Measurements from ENCODE around the gene EEF1A2.

EEF1A2 gene

GRCh38 chr20:63494084-63494419 lies 4.8 kb downstream of the EEF1A2 start:
- H3K4me1 Mint-ChIP-seq (ENCODE audit: low read depth): peaks cover 5% of the 10 kb centered on the region
- no peaks in the 10 kb centered on the region for H3K36me3 Mint-ChIP-seq (ENCODE audit: low read depth)
- no peak for DNase-seq
- no peak overlapping the region for H3K27ac Mint-ChIP-seq
- H3K4me3 Mint-ChIP-seq: no peak overlapping the region
- H3K27me3 Mint-ChIP-seq: peaks cover 36% of the 10 kb centered on the region
- no peaks in the 10 kb centered on the region for H3K9me3 Mint-ChIP-seq

GRCh38 chr20:63493563-63494020 lies 5.3 kb downstream of the EEF1A2 start:
- H3K36me3 Mint-ChIP-seq (ENCODE audit: low read depth): no peaks in the 10 kb centered on the region
- peaks cover 5% of the 10 kb centered on the region for H3K4me1 Mint-ChIP-seq (ENCODE audit: low read depth)
- DNase-seq: no peak
- no peaks in the 10 kb centered on the region for H3K9me3 Mint-ChIP-seq
- no peak overlapping the region for H3K4me3 Mint-ChIP-seq
- peaks cover 41% of the 10 kb centered on the region for H3K27me3 Mint-ChIP-seq
- no peak overlapping the region for H3K27ac Mint-ChIP-seq

- no peaks in the 10 kb centered on the region for H3K36me3 Mint-ChIP-seq (ENCODE audit: low read depth)
- H3K27ac Mint-ChIP-seq: no peak overlapping the region
- no peak overlapping the region for H3K4me3 Mint-ChIP-seq
- H3K27me3 Mint-ChIP-seq: peaks cover 38% of the 10 kb centered on the region
- peaks cover 5% of the 10 kb centered on the region for H3K4me1 Mint-ChIP-seq (ENCODE audit: low read depth)
- no peaks in the 10 kb centered on the region for H3K9me3 Mint-ChIP-seq
- no peak for DNase-seq
These were observed 5.9 kb downstream of the EEF1A2 start for GRCh38 chr20:63492982-63493381.

- Mint-ChIP-seq H3K27me3 (peaks cover 35% of the 10 kb centered on the region), H3K9me3 (no peaks in the 10 kb centered on the region), H3K27ac (no peak overlapping the region), H3K4me3 (no peak overlapping the region), H3K4me1 (ENCODE audit: low read depth) (peaks cover 5% of the 10 kb centered on the region), H3K36me3 (ENCODE audit: low read depth) (no peaks in the 10 kb centered on the region)
- DNase-seq: no peak
These were observed 6.4 kb downstream of the EEF1A2 start for GRCh38 chr20:63492518-63492917.

- Mint-ChIP-seq H3K4me1 (ENCODE audit: low read depth) (peaks cover 2% of the 10 kb centered on the region), H3K27ac (no peak overlapping the region), H3K9me3 (no peaks in the 10 kb centered on the region), H3K4me3 (no peak overlapping the region), H3K27me3 (peaks cover 32% of the 10 kb centered on the region), H3K36me3 (ENCODE audit: low read depth) (no peaks in the 10 kb centered on the region)
- DNase-seq: no peak
These were observed 7.2 kb downstream of the EEF1A2 start for GRCh38 chr20:63491635-63492230.

GRCh38 chr20:63491078-63491477 lies 7.8 kb downstream of the EEF1A2 start:
- no peaks in the 10 kb centered on the region for H3K4me1 Mint-ChIP-seq (ENCODE audit: low read depth)
- H3K36me3 Mint-ChIP-seq (ENCODE audit: low read depth): no peaks in the 10 kb centered on the region
- H3K27ac Mint-ChIP-seq: no peak overlapping the region
- H3K27me3 Mint-ChIP-seq: peaks cover 29% of the 10 kb centered on the region
- no peaks in the 10 kb centered on the region for H3K9me3 Mint-ChIP-seq
- no peak overlapping the region for H3K4me3 Mint-ChIP-seq
- no peak for DNase-seq

GRCh38 chr20:63490416-63490815 lies 8.5 kb downstream of the EEF1A2 start:
- no peak for DNase-seq
- no peaks in the 10 kb centered on the region for H3K4me1 Mint-ChIP-seq (ENCODE audit: low read depth)
- no peaks in the 10 kb centered on the region for H3K36me3 Mint-ChIP-seq (ENCODE audit: low read depth)
- H3K9me3 Mint-ChIP-seq: no peaks in the 10 kb centered on the region
- peaks cover 31% of the 10 kb centered on the region for H3K27me3 Mint-ChIP-seq
- H3K27ac Mint-ChIP-seq: no peak overlapping the region
- H3K4me3 Mint-ChIP-seq: no peak overlapping the region

- Mint-ChIP-seq H3K27me3 (peaks cover 35% of the 10 kb centered on the region), H3K27ac (no peak overlapping the region), H3K4me1 (ENCODE audit: low read depth) (no peaks in the 10 kb centered on the region), H3K9me3 (no peaks in the 10 kb centered on the region), H3K36me3 (ENCODE audit: low read depth) (no peaks in the 10 kb centered on the region), H3K4me3 (no peak overlapping the region)
- no peak for DNase-seq
These were observed 10.3 kb downstream of the EEF1A2 start for GRCh38 chr20:63488315-63489251.

- H3K4me3 Mint-ChIP-seq: no peak overlapping the region
- DNase-seq: no peak
- no peaks in the 10 kb centered on the region for H3K9me3 Mint-ChIP-seq
- no peak overlapping the region for H3K27ac Mint-ChIP-seq
- peaks cover 39% of the 10 kb centered on the region for H3K27me3 Mint-ChIP-seq
- H3K36me3 Mint-ChIP-seq (ENCODE audit: low read depth): no peaks in the 10 kb centered on the region
- peaks cover 2% of the 10 kb centered on the region for H3K4me1 Mint-ChIP-seq (ENCODE audit: low read depth)
These were observed 11.1 kb downstream of the EEF1A2 start for GRCh38 chr20:63487781-63488241.

GRCh38 chr20:63487116-63487764 lies 11.6 kb downstream of the EEF1A2 start:
- peaks cover 2% of the 10 kb centered on the region for H3K4me1 Mint-ChIP-seq (ENCODE audit: low read depth)
- H3K4me3 Mint-ChIP-seq: no peak overlapping the region
- H3K27ac Mint-ChIP-seq: no peak overlapping the region
- no peaks in the 10 kb centered on the region for H3K36me3 Mint-ChIP-seq (ENCODE audit: low read depth)
- peaks cover 45% of the 10 kb centered on the region for H3K27me3 Mint-ChIP-seq
- H3K9me3 Mint-ChIP-seq: no peaks in the 10 kb centered on the region
- DNase-seq: no peak

- no peaks in the 10 kb centered on the region for H3K9me3 Mint-ChIP-seq
- no peaks in the 10 kb centered on the region for H3K36me3 Mint-ChIP-seq (ENCODE audit: low read depth)
- peaks cover 2% of the 10 kb centered on the region for H3K4me1 Mint-ChIP-seq (ENCODE audit: low read depth)
- DNase-seq: no peak
- H3K4me3 Mint-ChIP-seq: no peak overlapping the region
- H3K27ac Mint-ChIP-seq: no peak overlapping the region
- peaks cover 52% of the 10 kb centered on the region for H3K27me3 Mint-ChIP-seq
These were observed 12.5 kb downstream of the EEF1A2 start for GRCh38 chr20:63486300-63486855.

GRCh38 chr20:63484651-63485403 lies 14.1 kb downstream of the EEF1A2 start:
- H3K4me3 Mint-ChIP-seq: no peak overlapping the region
- H3K36me3 Mint-ChIP-seq (ENCODE audit: low read depth): no peaks in the 10 kb centered on the region
- no peaks in the 10 kb centered on the region for H3K9me3 Mint-ChIP-seq
- peaks cover 51% of the 10 kb centered on the region for H3K27me3 Mint-ChIP-seq
- H3K27ac Mint-ChIP-seq: no peak overlapping the region
- H3K4me1 Mint-ChIP-seq (ENCODE audit: low read depth): peaks cover 2% of the 10 kb centered on the region
- DNase-seq: no peak

GRCh38 chr20:63484236-63484635 lies 14.6 kb downstream of the EEF1A2 start:
- Mint-ChIP-seq H3K4me3 (no peak overlapping the region), H3K9me3 (no peaks in the 10 kb centered on the region), H3K27ac (no peak overlapping the region), H3K36me3 (ENCODE audit: low read depth) (no peaks in the 10 kb centered on the region), H3K4me1 (ENCODE audit: low read depth) (peaks cover 2% of the 10 kb centered on the region), H3K27me3 (peaks cover 49% of the 10 kb centered on the region)
- no peak for DNase-seq

GRCh38 chr20:63483834-63484233 lies 15.0 kb downstream of the EEF1A2 start:
- H3K9me3 Mint-ChIP-seq: no peaks in the 10 kb centered on the region
- H3K4me3 Mint-ChIP-seq: no peak overlapping the region
- H3K36me3 Mint-ChIP-seq (ENCODE audit: low read depth): no peaks in the 10 kb centered on the region
- DNase-seq: no peak
- peaks cover 47% of the 10 kb centered on the region for H3K27me3 Mint-ChIP-seq
- peaks cover 2% of the 10 kb centered on the region for H3K4me1 Mint-ChIP-seq (ENCODE audit: low read depth)
- H3K27ac Mint-ChIP-seq: no peak overlapping the region

Measured in activated T-cell treated with anti-CD3 and anti-CD28 coated beads, Interleukin-2, amount 50 U/mL, for 24 hours (primary cell).